Measurements from ENCODE around the gene NPC2. TPM values are rescaled to one million over a fixed set of nuclear protein-coding genes. Genes with fewer than 3 reads are reported as not detected.

Gene NPC2
- total RNA-seq, 1 experiment from 2014 or later: 137 TPM

GRCh38 chr14:74444866-74445265 is 48.2 kb downstream of the NPC2 start:
- Histone ChIP-seq H3K14ac (ENCODE audit: insufficient read depth, low read length) (no peak overlapping the region), H3K79me2 (ENCODE audit: insufficient read depth, low read length) (no peaks in the 10 kb centered on the region), H3K4ac (ENCODE audit: low read depth, low read length) (no peak overlapping the region)

More at GRCh38 chr14:74444866-74445265, 48.2 kb downstream of the NPC2 start:
- Mint-ChIP-seq H3K27ac (peak overlapping the region in 2 of 3 experiments; percentile 56 to 79; a peak in 2 of 7 replicates), H3K9me3 (no peaks in the 10 kb centered on the region), H3K4me3 (no peak overlapping the region), H3K36me3 (ENCODE audit: insufficient read depth in 1 of 3, low read depth in 3 of 3) (no peaks in the 10 kb centered on the region), H3K4me1 (peaks cover 15 to 23% of the 10 kb centered on the region in 2 experiments), H3K27me3 (ENCODE audit: low read depth) (no peaks in the 10 kb centered on the region; the same call in 1 of the 2 replicates)
- H3K4me2 ChIP-seq (ENCODE audit: insufficient read depth, insufficient read length, low read length): no peak overlapping the region
- DNase-seq: peak; percentile 67
- H3K27me3 ChIP-seq (ENCODE audit: insufficient read depth, low read length): no peaks in the 10 kb centered on the region
- H2AFZ ChIP-seq (ENCODE audit: low read length): no peak overlapping the region
- no CpG with 5 or more reads among the region's 3 CpGs for WGBS (ENCODE audit: extremely low coverage, insufficient read length, low lambda C conversion rate)
- H4K8ac ChIP-seq (replicated peaks; ENCODE audit: insufficient read length, low read depth, low read length): no peak overlapping the region
- no peak overlapping the region for H3K9ac ChIP-seq (ENCODE audit: extremely low read depth, insufficient read length, low read length)
- H2BK20ac ChIP-seq (ENCODE audit: low read depth, low read length, poor library complexity, severe bottlenecking): no peak overlapping the region
- no peak overlapping the region for H2BK120ac ChIP-seq (ENCODE audit: low read depth, low read length, poor library complexity, severe bottlenecking)
- no peaks in the 10 kb centered on the region for H3K4me1 ChIP-seq (ENCODE audit: insufficient read depth, low read length)
- H4K91ac ChIP-seq (ENCODE audit: insufficient read length, low read depth, low read length): no peak overlapping the region
- H3K79me1 ChIP-seq (ENCODE audit: insufficient read depth, low read depth, low read length, poor library complexity, severe bottlenecking): no peaks in the 10 kb centered on the region
- H3K56ac ChIP-seq (ENCODE audit: insufficient read length, low read depth, low read length): no peak overlapping the region
- no peaks in the 10 kb centered on the region for H3K23me2 ChIP-seq (ENCODE audit: insufficient read length, low read depth, low read length, poor library complexity, severe bottlenecking)
- H3K9me3 ChIP-seq (ENCODE audit: control insufficient read depth, low read depth, low read length): no peaks in the 10 kb centered on the region
- TF ChIP-seq CTCF (conservative IDR thresholded peaks at IDR 0.05): no peak
- H4K5ac ChIP-seq (ENCODE audit: insufficient read length, low read depth, low read length): no peak overlapping the region
- H2AK5ac ChIP-seq (ENCODE audit: insufficient read length, low read length): no peak overlapping the region
- H2BK15ac ChIP-seq (ENCODE audit: low read depth, low read length): no peak overlapping the region
- H3K27ac ChIP-seq (ENCODE audit: insufficient read length, low read depth, low read length): no peak overlapping the region
- no peak overlapping the region for H2BK5ac ChIP-seq (ENCODE audit: insufficient read length, low read length)
- no peak overlapping the region for H3K23ac ChIP-seq (ENCODE audit: insufficient read length, low read depth, low read length)
- no peak overlapping the region for H2BK12ac ChIP-seq (ENCODE audit: insufficient read length, low read depth, low read length)
- no peak overlapping the region for H3T11ph ChIP-seq (ENCODE audit: low read length)
- H4K20me1 ChIP-seq (ENCODE audit: control insufficient read depth, insufficient read depth, insufficient read length): no peaks in the 10 kb centered on the region
- no peak overlapping the region for H3K18ac ChIP-seq (ENCODE audit: insufficient read length, low read depth, low read length)
